NCI-H345 (cell line): ENCODE measurements around the gene TMEM255B.

Experiments
- DNase-seq: peaks from one replicate; lab custom pipeline; 2025; lab: John Stamatoyannopoulos, UW

Gene TMEM255B

GRCh38 chr13:113834496-113835200 lies 75.6 kb downstream of the TMEM255B start:
- no peak for DNase-seq

- DNase-seq, result peak; percentile 45
Measured at GRCh38 chr13:113835461-113836270, 76.6 kb downstream of the TMEM255B start.

DNA sequence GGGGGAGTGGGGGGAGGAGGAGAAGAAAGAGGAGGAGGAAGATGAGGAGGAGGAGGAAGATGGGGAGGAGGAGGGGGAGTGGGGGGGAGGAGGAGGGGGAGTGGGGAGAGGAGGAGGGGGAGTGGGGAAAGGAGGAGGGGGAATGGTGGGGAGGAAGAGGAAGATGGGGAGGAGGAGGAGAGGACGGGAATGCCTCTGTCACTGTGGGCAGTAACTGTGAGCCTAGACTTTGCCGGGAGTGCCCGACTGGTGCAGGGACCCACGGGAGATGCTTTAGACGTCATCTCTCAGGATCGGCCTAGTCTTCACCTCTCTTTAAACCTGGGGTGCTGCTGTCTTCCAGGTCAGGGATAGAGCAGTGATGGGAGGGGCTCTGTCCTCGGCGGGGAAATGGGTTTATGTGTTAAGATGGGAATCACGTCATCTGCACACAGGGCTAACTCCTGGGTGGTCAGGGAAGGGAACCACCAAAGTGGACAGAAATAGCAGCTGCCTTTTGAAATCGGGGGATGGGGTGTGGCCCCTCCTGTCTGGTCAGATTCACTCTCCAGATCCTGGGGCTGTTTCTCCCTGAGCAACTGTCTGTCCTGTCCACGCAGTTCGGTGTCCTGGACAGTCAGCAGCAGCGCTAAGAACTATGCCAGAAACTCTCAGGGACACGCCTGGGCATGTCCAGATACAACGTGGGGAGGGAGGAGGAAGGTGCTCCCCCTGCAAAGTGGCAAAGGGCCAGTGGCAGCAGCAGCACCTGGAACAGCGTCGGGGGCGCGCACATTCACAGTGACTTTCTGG lies 77.9 kb downstream of the TMEM255B start:
- peak; percentile 53 for DNase-seq

DNA sequence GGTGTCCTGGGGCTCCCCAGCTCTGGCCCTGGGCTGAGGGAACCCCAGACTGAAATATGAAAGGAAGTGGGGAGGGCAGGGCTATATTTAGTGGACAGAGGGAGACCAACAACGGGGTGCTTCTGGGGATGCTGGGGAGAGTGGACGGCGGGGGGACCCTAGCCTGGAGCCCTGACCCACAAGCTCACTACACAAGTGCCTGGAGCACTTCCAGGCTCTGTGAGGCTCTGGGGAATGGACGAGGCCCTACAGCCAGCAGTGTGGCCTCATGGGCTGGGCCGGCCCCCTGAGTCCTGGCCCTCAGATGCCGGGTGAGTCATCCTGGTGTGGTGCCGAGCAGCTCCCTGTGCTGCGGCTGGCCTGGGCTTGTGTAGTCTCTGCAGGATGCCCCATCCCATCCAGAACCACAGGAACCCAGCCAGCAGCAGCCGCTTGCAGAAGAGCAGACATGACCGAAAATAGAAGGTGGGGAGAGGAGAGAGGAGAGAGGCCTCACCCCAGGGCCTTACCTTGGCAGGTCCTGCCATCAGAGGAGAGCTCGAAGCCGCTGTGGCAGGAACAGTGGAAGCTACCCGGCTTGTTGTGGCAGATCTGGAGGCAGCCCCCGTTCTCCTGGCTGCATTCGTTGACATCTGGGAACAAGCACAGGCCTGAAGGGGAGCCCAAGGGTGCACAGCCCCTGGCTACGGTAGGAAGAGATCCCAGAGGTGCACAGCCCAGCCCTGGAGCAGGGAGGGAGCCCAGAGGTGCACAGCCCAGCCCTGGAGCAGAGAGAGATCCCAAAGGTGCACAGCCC lies 78.7 kb downstream of the TMEM255B start:
- DNase-seq, result peak; percentile 81

- DNase-seq, result no peak
Measured at GRCh38 chr13:113838711-113839201, 79.7 kb downstream of the TMEM255B start.

DNA sequence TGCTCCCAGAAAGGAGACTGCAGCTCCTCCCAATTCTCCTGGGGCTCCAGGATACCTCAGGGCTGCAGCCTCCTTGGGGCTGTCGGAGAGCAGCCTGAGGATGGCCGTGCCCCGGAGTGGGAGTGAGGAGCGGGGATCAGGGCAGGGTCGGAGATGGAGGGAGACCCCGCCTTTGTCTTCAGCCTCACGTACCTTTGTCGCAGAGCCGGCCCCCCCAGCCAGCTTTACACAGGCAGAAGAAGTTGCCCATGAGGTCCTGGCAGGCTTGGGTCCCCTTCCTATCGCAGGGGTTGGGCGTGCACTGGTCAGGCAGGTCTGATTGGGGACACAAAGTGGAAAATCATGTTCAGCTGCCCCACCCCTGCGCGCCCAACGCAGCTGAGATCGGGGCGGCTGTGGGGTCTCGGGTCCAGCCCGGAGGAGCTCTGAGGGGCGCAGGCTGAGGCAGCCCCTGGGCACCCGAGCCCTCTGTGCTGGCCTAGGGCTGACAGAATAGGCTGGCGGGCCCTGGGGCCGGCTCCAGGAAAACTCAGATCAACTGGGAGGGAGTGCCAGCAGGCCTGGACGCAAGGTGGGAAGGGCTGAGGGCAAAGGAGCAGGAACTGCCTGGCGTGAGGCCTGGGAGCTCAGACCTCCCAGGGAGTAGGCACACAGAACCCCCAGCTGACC lies 80.6 kb downstream of the TMEM255B start:
- no peak for DNase-seq

DNA sequence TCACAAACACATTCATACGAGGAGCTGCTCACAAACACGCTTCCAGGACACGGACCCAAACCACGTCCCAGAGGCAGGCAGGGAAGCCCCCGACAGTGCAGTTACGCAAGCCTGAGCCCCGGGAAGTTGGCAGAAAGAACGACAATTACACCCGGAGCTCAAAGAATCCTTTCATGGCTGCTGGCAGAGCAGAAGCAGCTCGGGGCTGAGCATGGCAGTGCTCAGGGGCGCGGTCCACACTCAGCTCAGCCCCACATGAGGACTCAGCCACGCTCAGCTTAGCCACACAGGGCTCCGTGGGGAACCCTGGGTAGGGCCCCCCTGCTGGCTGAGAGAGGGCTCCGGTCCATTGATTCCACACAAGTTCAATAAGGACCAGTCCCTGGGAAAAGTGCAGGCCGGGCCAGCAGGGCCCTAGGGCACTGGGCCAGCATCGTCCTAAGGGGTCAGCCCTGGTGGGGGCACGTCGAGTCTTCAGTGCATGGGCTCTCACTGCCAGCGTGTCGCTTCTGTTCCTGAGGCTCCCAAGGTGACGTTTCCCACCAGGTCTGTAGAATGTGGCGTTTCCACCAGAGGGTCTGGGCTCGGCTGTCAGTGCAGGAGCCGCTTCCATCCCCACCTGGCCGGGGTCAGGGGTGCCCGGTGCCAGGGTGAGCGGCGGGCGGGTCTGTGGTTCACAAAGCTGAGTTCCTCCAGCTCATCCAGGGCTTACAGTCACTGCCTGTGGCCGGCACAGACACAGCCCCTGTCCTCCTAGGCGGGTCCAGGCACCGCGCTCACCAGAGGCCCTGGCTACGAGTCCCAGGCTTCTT lies 81.7 kb downstream of the TMEM255B start:
- no peak for DNase-seq

GRCh38 chr13:113841353-113841650 lies 82.3 kb downstream of the TMEM255B start:
- DNase-seq, result no peak

GRCh38 chr13:113842336-113843062 lies 83.5 kb downstream of the TMEM255B start:
- no peak for DNase-seq

- no peak for DNase-seq
Measured at GRCh38 chr13:113843063-113843654, 84.1 kb downstream of the TMEM255B start.

DNA sequence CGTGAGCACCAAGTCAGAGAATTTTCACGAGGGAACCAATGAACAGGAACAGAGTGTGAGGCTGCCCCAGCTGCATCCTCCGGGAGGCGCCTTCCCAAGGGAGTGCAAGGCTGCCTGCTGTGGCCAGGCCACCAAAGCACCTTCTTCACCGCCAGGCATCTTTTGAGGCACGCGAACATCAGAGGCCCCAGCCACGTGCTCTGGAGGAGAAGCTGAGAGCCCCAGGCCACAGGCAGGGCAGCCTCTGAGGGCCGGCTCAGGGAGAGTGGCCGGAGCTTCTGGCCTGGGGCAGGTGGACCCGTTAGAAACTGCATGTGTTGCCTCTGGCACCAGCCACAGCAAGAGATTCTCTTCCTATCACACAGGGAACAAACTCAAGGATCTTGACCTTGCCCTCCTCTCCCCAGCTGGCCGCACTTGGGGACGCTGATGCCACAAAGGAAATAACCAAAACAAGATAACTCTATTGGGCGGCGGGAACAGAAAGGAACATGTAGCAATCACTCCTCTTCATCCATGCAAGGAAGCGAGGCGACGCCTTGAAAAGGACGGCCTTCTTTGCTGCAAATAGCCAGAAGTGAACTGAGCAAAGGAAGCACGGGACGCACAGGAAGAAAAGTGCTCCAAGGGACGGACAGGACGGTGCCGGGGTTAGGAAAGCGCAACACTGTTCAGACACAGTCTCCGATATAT lies 85.0 kb downstream of the TMEM255B start:
- DNase-seq, result no peak

DNA sequence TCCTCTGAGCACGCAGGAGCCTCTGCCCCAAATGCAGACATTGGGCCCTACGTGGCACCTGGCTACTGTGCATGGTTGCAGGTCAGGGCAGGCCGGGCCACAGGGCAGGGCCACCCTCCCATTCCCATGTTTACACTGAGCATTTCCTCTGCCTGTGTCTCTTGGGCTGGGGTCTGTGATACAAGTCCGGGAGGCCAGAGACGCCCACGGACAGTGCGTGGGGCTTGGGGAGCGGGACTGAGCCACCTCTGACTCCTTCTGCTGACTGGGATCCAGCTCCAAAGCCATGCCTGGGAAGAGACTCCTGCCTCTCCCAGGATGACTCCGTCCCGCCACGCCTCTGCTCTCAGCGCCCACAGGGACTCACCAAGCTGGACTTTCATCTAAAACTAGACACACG lies 86.0 kb downstream of the TMEM255B start:
- no peak for DNase-seq

- DNase-seq, result peak; percentile 23
Measured at GRCh38 chr13:113845723-113846635, 87.0 kb downstream of the TMEM255B start.

- DNase-seq, result peak; percentile 69
Measured at GRCh38 chr13:113846636-113847318, 87.8 kb downstream of the TMEM255B start.

DNA sequence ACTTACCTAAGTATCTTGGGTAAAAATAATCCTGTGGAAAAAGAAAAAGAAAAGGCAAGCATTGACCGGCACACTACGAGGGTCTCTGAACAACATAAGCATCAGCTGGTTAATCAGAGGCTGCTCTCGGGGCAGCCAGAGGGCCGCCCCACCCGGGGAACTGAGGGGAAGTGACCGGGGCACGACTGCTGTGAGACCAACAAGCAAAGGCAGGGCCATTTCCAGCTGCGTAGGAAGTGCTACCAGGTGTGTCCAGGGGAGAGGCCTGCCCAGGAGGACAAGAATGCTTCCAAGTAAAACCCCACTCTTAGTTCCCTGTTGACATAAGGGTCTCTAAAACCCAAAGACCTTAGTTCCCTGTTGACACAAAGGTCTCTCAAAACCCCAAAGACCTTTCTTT lies 89.0 kb downstream of the TMEM255B start:
- no peak for DNase-seq

DNA sequence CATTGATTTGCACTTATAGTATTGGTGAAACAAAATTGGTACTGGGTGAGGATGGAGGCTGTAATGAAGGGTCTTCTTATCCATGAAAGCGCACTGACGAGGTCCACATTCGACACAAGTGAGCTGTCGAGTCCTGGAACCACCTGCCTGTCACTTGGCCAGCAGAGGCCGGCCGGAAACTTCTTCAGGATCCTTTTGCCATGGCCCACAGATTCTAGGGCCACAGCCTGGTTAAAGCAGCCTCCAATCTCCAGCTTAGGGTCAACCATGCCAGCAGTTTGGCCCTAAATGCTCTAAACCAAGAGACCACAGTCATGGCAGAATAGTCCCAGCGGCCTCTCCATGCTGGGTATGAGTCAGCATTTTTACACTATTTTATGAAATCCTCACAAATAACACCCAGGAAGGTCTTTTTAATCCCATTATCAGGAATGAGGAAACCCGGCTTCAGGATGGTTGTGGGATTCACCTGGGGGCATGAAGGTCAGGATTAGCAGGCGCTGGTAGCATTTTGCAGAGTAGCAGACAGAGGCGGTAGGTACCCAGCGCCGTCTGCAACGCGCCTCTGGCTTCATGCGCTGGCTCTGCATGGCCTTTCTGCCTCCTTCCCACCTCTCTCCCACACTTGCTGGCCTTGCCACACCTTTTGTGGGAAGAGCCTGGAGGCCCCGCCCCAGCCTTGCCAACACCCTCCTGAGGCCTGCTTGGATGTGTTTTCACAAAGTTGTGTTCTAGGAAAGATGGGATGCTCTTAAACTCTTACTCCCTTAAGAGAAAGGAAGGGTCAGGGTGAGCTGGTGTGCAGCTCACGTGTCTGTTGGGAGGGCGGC lies 89.6 kb downstream of the TMEM255B start:
- DNase-seq, result no peak
